WTC11 (cell line): ENCODE measurements around the gene EEF1AKMT3. TPM values are rescaled to one million over a fixed set of nuclear protein-coding genes. Genes with fewer than 3 reads are reported as not detected.

ENCODE experiments used
- ATF3 ChIP-seq: sonication (generic); formaldehyde crosslinking; conservative IDR thresholded peaks from 2 replicates; pipeline ENCODE4 v1.8.1; 2022; ENCODE audit warnings: mild to moderate bottlenecking, missing genetic modification reagents
- CREB1 ChIP-seq: sonication (generic); formaldehyde crosslinking; IDR thresholded peaks from 2 replicates; pipeline ENCODE4 v1.8.0; 2023; ENCODE audit warnings: mild to moderate bottlenecking, missing genetic modification reagents
- CREM ChIP-seq: sonication (generic); formaldehyde crosslinking; IDR thresholded peaks from 2 replicates; pipeline ENCODE4 v1.8.1; 2022; ENCODE audit warnings: mild to moderate bottlenecking, missing genetic modification reagents, moderate library complexity
- CTCF ChIP-seq: fragments of 200-600 bp; IDR thresholded peaks from 2 replicates; pipeline ENCODE4 v1.8.0; 2022; ENCODE audit warnings: antibody characterized with exemption
- ERG ChIP-seq: fragments of 250-450 bp; sonication (Bioruptor Pico); IDR thresholded peaks from 2 replicates; pipeline ENCODE4 v1.8.0; 2021; ENCODE audit warnings: mild to moderate bottlenecking
- ESRRA ChIP-seq: sonication (generic); formaldehyde crosslinking; IDR thresholded peaks from 2 replicates; pipeline ENCODE4 v1.8.1; 2022; ENCODE audit warnings: mild to moderate bottlenecking, missing genetic modification reagents, borderline replicate concordance
- FOXJ3 ChIP-seq: sonication (generic); formaldehyde crosslinking; IDR thresholded peaks from 2 replicates; pipeline ENCODE4 v1.9.0; 2021; ENCODE audit warnings: missing genetic modification reagents, mild to moderate bottlenecking, borderline replicate concordance
- IRF1 ChIP-seq: sonication (generic); formaldehyde crosslinking; IDR thresholded peaks from 2 replicates; pipeline ENCODE4 v1.8.0; 2023; ENCODE audit warnings: missing genetic modification reagents
- MAX ChIP-seq: sonication (generic); formaldehyde crosslinking; IDR thresholded peaks from 2 replicates; pipeline ENCODE4 v1.8.0; 2022; ENCODE audit warnings: mild to moderate bottlenecking, missing genetic modification reagents
- PRDM15 ChIP-seq: sonication (generic); formaldehyde crosslinking; IDR thresholded peaks from 2 replicates; pipeline ENCODE4 v1.8.0; 2022; ENCODE audit warnings: missing genetic modification reagents
- PREB ChIP-seq: sonication (generic); formaldehyde crosslinking; IDR thresholded peaks from 2 replicates; pipeline ENCODE4 v1.8.1; 2022; ENCODE audit warnings: mild to moderate bottlenecking, missing genetic modification reagents, moderate library complexity, borderline replicate concordance
- SMAD4 ChIP-seq: sonication (generic); formaldehyde crosslinking; IDR thresholded peaks from 2 replicates; pipeline ENCODE4 v1.8.0; 2022; ENCODE audit warnings: mild to moderate bottlenecking, missing genetic modification reagents
- SOX15 ChIP-seq: fragments of 250-450 bp; sonication (Bioruptor Pico); IDR thresholded peaks from 2 replicates; pipeline ENCODE4 v1.9.0; 2021; ENCODE audit warnings: mild to moderate bottlenecking
- USF2 ChIP-seq: sonication (generic); formaldehyde crosslinking; IDR thresholded peaks from 2 replicates; pipeline ENCODE4 v1.8.1; 2023; ENCODE audit warnings: mild to moderate bottlenecking, missing genetic modification reagents, moderate library complexity
- ZNF232 ChIP-seq: sonication (generic); formaldehyde crosslinking; IDR thresholded peaks from 2 replicates; pipeline ENCODE4 v1.8.0; 2022; ENCODE audit warnings: mild to moderate bottlenecking, missing genetic modification reagents
- ZNF512 ChIP-seq: sonication (generic); formaldehyde crosslinking; IDR thresholded peaks from 2 replicates; pipeline ENCODE4 v1.8.1; 2022; ENCODE audit warnings: missing genetic modification reagents, borderline replicate concordance
- ZNF671 ChIP-seq: fragments of 250-450 bp; sonication (Bioruptor Pico); IDR thresholded peaks from 2 replicates; pipeline ENCODE4 v1.8.0; 2021; ENCODE audit warnings: mild to moderate bottlenecking
- total RNA-seq: library from RNA; stranded (reverse); gene quantifications from 3 replicates; pipeline ENCODE4 v1.2.3, GENCODE V29; 2021

Gene EEF1AKMT3
- total RNA-seq, 1 experiment from 2014 or later, result 3.2 TPM

- TF ChIP-seq IRF1 (no peak), ZNF232 (CRISPR knock-in tag) (no peak), SOX15 (CRISPR knock-in tag) (no peak), ERG (no peak), ZNF671 (CRISPR knock-in tag) (no peak), CREM (CRISPR knock-in tag) (no peak), PRDM15 (CRISPR knock-in tag) (peak; percentile 49), ZNF512 (CRISPR knock-in tag) (no peak), ESRRA (CRISPR knock-in tag) (no peak), USF2 (CRISPR knock-in tag) (peak; percentile 34), ATF3 (CRISPR knock-in tag) (no peak), PREB (CRISPR knock-in tag) (no peak), CREB1 (CRISPR knock-in tag) (no peak), FOXJ3 (CRISPR knock-in tag) (no peak), SMAD4 (0 out of 2 replicates have a peak, but pooled peaks have one; percentile 27), MAX (CRISPR knock-in tag) (peak; percentile 88), CTCF (no peak)
These were observed 7.8 kb upstream of the EEF1AKMT3 start (continued) for GRCh38 chr12:57764662-57765002.
